GM23338 (cell line): ENCODE data around the gene ERCC3.

Experiments
- CREB1 ChIP-seq: fragments of 250-450 bp; sonication (Bioruptor Pico); IDR thresholded peaks from 2 replicates; pipeline ENCODE4 v1.5.0; 2020; ENCODE audit warnings: low read depth, mild to moderate bottlenecking, moderate library complexity
- CTCF ChIP-seq, 2 experiments: fragments of 200-600 bp in 1 of 2; sonication (generic) in 1 of 2; conservative IDR thresholded peaks; 2 replicates each; pipeline versions ENCODE4 v1.5.1 to v1.6.1; 2016 to 2017; ENCODE audit warnings: antibody characterized with exemption in 2 of 2, low read depth in 2 of 2, mild to moderate bottlenecking in 2 of 2, moderate library complexity in 1 of 2
- ETS1 ChIP-seq: IDR thresholded peaks from 2 replicates; pipeline ENCODE4 v1.6.1; 2016; ENCODE audit warnings: antibody characterized with exemption
- JUNB ChIP-seq: IDR thresholded peaks from one replicate; pipeline ENCODE4 v1.6.1; 2016; ENCODE audit warnings: antibody characterized with exemption; ENCODE audit not compliant: unreplicated experiment
- POLR2AphosphoS5 ChIP-seq: IDR thresholded peaks from 2 replicates; pipeline ENCODE4 v1.6.1; 2016; ENCODE audit warnings: antibody characterized with exemption, low read depth
- REST ChIP-seq: IDR thresholded peaks from one replicate; pipeline ENCODE4 v1.6.1; 2018; ENCODE audit warnings: antibody characterized with exemption; ENCODE audit not compliant: unreplicated experiment

DNA sequence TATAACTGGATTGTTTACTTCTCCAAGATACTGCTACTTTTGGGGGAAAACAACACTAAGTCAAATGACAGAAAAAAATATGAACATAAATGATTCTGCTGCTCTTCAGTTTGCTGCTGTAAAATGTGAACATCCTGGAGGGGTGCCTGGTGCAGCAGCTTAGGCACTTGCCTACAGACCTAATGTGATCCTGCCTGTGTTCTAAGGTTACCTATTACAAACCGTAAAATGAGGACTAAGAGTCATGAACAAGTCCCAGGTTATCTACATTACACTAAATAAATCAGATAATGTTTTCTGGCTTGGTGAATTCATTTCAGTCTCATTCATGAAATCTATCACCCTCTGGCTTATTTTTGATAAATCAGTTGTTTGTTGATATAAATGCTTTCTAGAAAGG is 38.4 kb upstream of the ERCC3 start:
- no peak for TF ChIP-seq CTCF (conservative IDR thresholded peaks at IDR 0.05; ENCODE audit: low read depth in 2 of 2)
- TF ChIP-seq CREB1, result no peak
- TF ChIP-seq JUNB, result no peak
- TF ChIP-seq REST, result no peak
- no peak for TF ChIP-seq ETS1
- no peak for TF ChIP-seq POLR2AphosphoS5
